Measurements from ENCODE around the gene GRK1. TPM values are rescaled to one million over a fixed set of nuclear protein-coding genes. Genes with fewer than 3 reads are reported as not detected.

GRK1 gene
- total RNA-seq, 1 experiment from 2014 or later, result not detected

- no peak overlapping the region for H2AFZ ChIP-seq
- no peak for DNase-seq
- no TSS peak for BruUV-seq (replicated peaks)
- H4K20me1 ChIP-seq (ENCODE audit: insufficient read depth), result no peaks in the 10 kb centered on the region
- H3K27ac ChIP-seq, result no peak overlapping the region
- no peak overlapping the region for H3K4me2 ChIP-seq
- ChIA-PET CTCF (no interaction called here), POLR2A (ENCODE audit: unreplicated experiment) (no interaction called here)
- H3F3A ChIP-seq (ENCODE audit: insufficient read depth, low read depth), result peaks cover 38% of the 10 kb centered on the region
- TF ChIP-seq CTCF (conservative IDR thresholded peaks at IDR 0.05) (no peak), EZH2 (IDR thresholded peaks at IDR 0.05; ENCODE audit: low read depth) (no peak)
- H3K4me3 ChIP-seq, result no peak overlapping the region
- H3K9me3 ChIP-seq (ENCODE audit: insufficient read depth, low read depth), result no peaks in the 10 kb centered on the region
- H3K36me3 ChIP-seq (ENCODE audit: low read depth), result no peaks in the 10 kb centered on the region
- H3K27me3 ChIP-seq (ENCODE audit: insufficient read depth, low read depth), result peaks cover 47% of the 10 kb centered on the region
- H3K4me1 ChIP-seq (replicated peaks; ENCODE audit: insufficient read depth), result peaks cover 7% of the 10 kb centered on the region
- H3K9me2 ChIP-seq (ENCODE audit: insufficient read depth), result no peaks in the 10 kb centered on the region
- intact Hi-C loops (cut with micrococcal nuclease; ENCODE audit: unreplicated experiment), result no loop called here
- H3K79me2 ChIP-seq (ENCODE audit: low read depth), result no peaks in the 10 kb centered on the region
Observed at GRCh38 chr13:113753171-113753570, 86.2 kb downstream of the GRK1 start.

GRCh38 chr13:113754242-113754641, 87.2 kb downstream of the GRK1 start:
- TF ChIP-seq EZH2 (IDR thresholded peaks at IDR 0.05; ENCODE audit: low read depth) (no peak), CTCF (conservative IDR thresholded peaks at IDR 0.05) (no peak)
- no TSS peak for BruUV-seq (replicated peaks)
- POLR2A ChIA-PET (ENCODE audit: unreplicated experiment), result no interaction called here
- Histone ChIP-seq H3K36me3 (ENCODE audit: low read depth) (no peaks in the 10 kb centered on the region), H3K27ac (no peak overlapping the region), H3K9me2 (ENCODE audit: insufficient read depth) (no peaks in the 10 kb centered on the region), H3F3A (ENCODE audit: insufficient read depth, low read depth) (peaks cover 42% of the 10 kb centered on the region), H3K4me1 (replicated peaks; ENCODE audit: insufficient read depth) (peaks cover 7% of the 10 kb centered on the region), H3K27me3 (ENCODE audit: insufficient read depth, low read depth) (peaks cover 54% of the 10 kb centered on the region), H3K4me2 (no peak overlapping the region), H3K79me2 (ENCODE audit: low read depth) (no peaks in the 10 kb centered on the region), H3K4me3 (no peak overlapping the region), H4K20me1 (ENCODE audit: insufficient read depth) (no peaks in the 10 kb centered on the region), H2AFZ (no peak overlapping the region), H3K9me3 (ENCODE audit: insufficient read depth, low read depth) (no peaks in the 10 kb centered on the region)
- CTCF ChIA-PET, result no interaction called here
- intact Hi-C loops (cut with micrococcal nuclease; ENCODE audit: unreplicated experiment), result no loop called here
- DNase-seq, result no peak

- no peaks in the 10 kb centered on the region for H3K9me2 ChIP-seq (ENCODE audit: insufficient read depth)
- POLR2A ChIA-PET (ENCODE audit: unreplicated experiment), result no interaction called here
Observed at GRCh38 chr13:113754691-113755090, 87.7 kb downstream of the GRK1 start.

More at GRCh38 chr13:113754691-113755090, 87.7 kb downstream of the GRK1 start:
- no peak overlapping the region for H3K4me2 ChIP-seq
- no peaks in the 10 kb centered on the region for H3K36me3 ChIP-seq (ENCODE audit: low read depth)
- H4K20me1 ChIP-seq (ENCODE audit: insufficient read depth), result no peaks in the 10 kb centered on the region
- DNase-seq, result no peak
- peaks cover 42% of the 10 kb centered on the region for H3F3A ChIP-seq (ENCODE audit: insufficient read depth, low read depth)
- H3K27ac ChIP-seq, result no peak overlapping the region
- no peaks in the 10 kb centered on the region for H3K9me3 ChIP-seq (ENCODE audit: insufficient read depth, low read depth)
- CTCF ChIA-PET, result no interaction called here
- no peak for TF ChIP-seq CTCF (conservative IDR thresholded peaks at IDR 0.05)
- TF ChIP-seq EZH2 (IDR thresholded peaks at IDR 0.05; ENCODE audit: low read depth), result no peak
- no peak overlapping the region for H3K4me3 ChIP-seq
- H2AFZ ChIP-seq, result no peak overlapping the region
- intact Hi-C loops (cut with micrococcal nuclease; ENCODE audit: unreplicated experiment), result no loop called here
- H3K27me3 ChIP-seq (ENCODE audit: insufficient read depth, low read depth), result peaks cover 59% of the 10 kb centered on the region
- BruUV-seq (replicated peaks), result no TSS peak
- no peaks in the 10 kb centered on the region for H3K79me2 ChIP-seq (ENCODE audit: low read depth)
- peaks cover 7% of the 10 kb centered on the region for H3K4me1 ChIP-seq (replicated peaks; ENCODE audit: insufficient read depth)
